Bronchial epithelial cell (primary cell): ENCODE data around the gene YAP1. TPM values are rescaled to one million over a fixed set of nuclear protein-coding genes. Genes with fewer than 3 reads are reported as not detected.

Experiments
- DNase-seq: peaks from one replicate; pipeline ENCODE4 v3.0.0-alpha.2; 2010; ENCODE audit warnings: low read depth
- FAIRE-seq: peaks from 2 replicates; lab custom pipeline; 2011; peaks lifted over from hg19 to GRCh38; lab: Jason Lieb, UNC
- H3K27me3 ChIP-seq: 2 replicates; pipeline ENCODE4 v1.5.1; 2011; ENCODE audit warnings: low read length; ENCODE audit not compliant: control insufficient read depth, insufficient read depth
- H3K36me3 ChIP-seq: 2 replicates; pipeline ENCODE4 v1.5.1; 2011; ENCODE audit warnings: low read length; ENCODE audit not compliant: control insufficient read depth, insufficient read depth
- H3K4me3 ChIP-seq: 2 replicates; pipeline ENCODE4 v1.5.1; 2011; ENCODE audit warnings: mild to moderate bottlenecking, low read depth, low read length, control low read depth
- CTCF ChIP-seq: IDR thresholded peaks from 2 replicates; pipeline ENCODE4 v1.5.1; 2011; ENCODE audit warnings: mild to moderate bottlenecking, moderate library complexity, low read length, control low read depth, inconsistent platforms; ENCODE audit not compliant: insufficient read depth, severe bottlenecking
- total RNA-seq: library from RNA; depleted of rRNA; stranded (reverse); fragments of >200 nt; gene quantifications from 2 replicates; pipeline ENCODE4 v1.2.1, GENCODE V29; 2014

Gene YAP1
- total RNA-seq, 1 donor from 2014 or later, result 151 TPM

GRCh38 chr11:102144357-102145355 is 34.4 kb downstream of the YAP1 start:
- no peak overlapping the region for H3K4me3 ChIP-seq
- H3K36me3 ChIP-seq, result peaks cover 1% of the 10 kb centered on the region
- no peaks in the 10 kb centered on the region for H3K27me3 ChIP-seq
- TF ChIP-seq CTCF, result no peak
- DNase-seq (no peak), FAIRE-seq (no peak)

- Histone ChIP-seq H3K27me3 (no peaks in the 10 kb centered on the region), H3K4me3 (no peak overlapping the region), H3K36me3 (peaks cover 1% of the 10 kb centered on the region)
- TF ChIP-seq CTCF, result no peak
- FAIRE-seq (no peak), DNase-seq (no peak)
Measured at GRCh38 chr11:102147015-102147414, 36.8 kb downstream of the YAP1 start.

GRCh38 chr11:102147632-102148031 is 37.4 kb downstream of the YAP1 start:
- Histone ChIP-seq H3K27me3 (no peaks in the 10 kb centered on the region), H3K36me3 (peaks cover 2% of the 10 kb centered on the region), H3K4me3 (no peak overlapping the region)
- DNase-seq, result no peak
- FAIRE-seq, result no peak
- no peak for TF ChIP-seq CTCF

GRCh38 chr11:102148059-102148458 is 37.8 kb downstream of the YAP1 start:
- H3K27me3 ChIP-seq, result no peaks in the 10 kb centered on the region
- DNase-seq (no peak), FAIRE-seq (no peak)
- no peak for TF ChIP-seq CTCF
- peaks cover 2% of the 10 kb centered on the region for H3K36me3 ChIP-seq
- no peak overlapping the region for H3K4me3 ChIP-seq

GRCh38 chr11:102151784-102152525 is 41.7 kb downstream of the YAP1 start:
- TF ChIP-seq CTCF, result no peak
- FAIRE-seq, result no peak

More at GRCh38 chr11:102151784-102152525, 41.7 kb downstream of the YAP1 start:
- H3K4me3 ChIP-seq, result no peak overlapping the region
- DNase-seq, result no peak
- H3K36me3 ChIP-seq, result peaks cover 1% of the 10 kb centered on the region
- H3K27me3 ChIP-seq, result no peaks in the 10 kb centered on the region
